Measurements from ENCODE around the gene SNPH.

Gene SNPH

DNA sequence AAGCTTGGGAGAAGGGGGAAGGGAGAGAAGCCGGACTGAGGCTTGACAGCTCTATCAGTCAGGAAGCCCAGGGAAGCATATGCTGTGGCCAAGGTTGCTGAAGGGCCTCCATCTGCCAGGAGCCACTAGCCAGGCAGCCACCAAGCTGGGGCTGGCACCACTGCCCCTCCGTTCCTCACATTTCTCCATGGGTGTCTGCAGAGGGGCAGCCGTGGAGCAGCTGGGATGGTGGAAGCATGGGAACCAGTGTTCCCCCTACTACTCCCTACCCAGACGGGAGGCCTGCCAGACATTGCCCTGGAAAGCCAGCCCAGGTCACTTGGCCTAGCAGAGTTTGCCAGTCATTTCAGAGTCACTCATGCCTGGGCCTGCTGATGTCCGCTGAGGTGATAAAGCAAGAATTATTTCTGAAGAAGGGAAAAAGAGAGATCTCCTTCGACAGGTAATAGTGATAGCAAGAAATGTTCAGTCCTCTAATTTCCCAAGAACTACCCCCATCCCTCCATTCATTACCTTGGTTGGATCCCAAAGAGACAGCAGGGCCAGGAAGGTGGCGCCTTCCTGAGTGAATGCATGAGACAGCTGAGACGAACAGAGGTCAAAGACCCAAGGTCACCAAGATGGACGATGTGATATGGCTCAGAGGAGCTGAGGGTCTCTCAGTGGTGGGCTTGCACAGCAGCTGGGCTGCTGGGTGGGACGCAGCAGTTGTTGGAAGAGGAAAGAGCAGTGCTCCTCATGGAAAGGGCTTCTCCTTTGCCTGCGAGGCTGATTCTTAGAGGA, 21.9 kb downstream of the SNPH start:
- no peak for DNase-seq (ENCODE audit: low spot score)

DNA sequence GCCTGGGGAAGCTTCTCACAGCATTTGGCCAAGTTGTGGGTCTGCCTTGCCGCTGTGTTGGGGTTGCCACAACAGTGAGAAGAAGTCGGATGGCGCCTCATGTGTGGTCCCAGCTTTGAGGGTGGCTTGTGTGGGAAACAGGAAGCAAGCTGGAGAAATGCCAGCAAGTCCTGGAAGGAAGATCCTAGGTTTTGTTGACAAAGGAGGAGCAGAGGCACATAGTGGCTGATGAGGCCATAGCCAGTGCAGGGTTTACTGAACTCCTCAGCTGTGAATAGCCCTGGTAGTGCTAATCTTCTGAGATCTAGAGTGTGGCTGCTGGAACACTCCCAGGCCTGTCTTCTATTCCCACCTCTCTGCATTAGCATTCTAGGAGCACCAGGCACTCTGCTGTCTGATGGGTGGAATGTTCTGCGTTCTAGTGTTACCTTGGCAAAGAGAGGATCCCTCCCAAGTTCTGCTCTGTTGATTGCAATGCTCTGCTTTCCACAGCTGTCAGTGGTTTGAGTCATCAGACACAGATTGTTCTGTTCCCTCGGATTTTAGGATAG, 25.2 kb downstream of the SNPH start:
- DNase-seq (ENCODE audit: low spot score): no peak

DNA sequence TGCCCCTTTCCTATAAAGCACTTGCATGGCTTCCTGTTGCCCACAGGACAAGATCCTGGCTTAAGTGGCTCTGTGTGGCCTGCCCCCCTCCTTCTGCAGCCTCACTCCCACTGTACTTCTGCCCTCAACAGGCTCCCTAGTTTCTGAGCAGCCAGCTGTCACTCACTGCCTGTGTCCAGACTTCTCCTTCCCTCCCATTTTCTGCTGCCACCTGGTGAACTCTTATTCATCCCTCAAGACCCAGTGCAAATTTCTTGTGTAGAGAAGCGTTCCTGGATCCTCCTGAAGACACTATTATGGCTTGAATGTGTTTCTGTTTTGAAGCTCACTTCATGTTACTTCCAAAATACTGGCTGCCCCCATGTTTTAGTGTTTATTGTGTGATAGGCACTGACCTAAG, 26.5 kb downstream of the SNPH start:
- no peak for DNase-seq (ENCODE audit: low spot score)

DNA sequence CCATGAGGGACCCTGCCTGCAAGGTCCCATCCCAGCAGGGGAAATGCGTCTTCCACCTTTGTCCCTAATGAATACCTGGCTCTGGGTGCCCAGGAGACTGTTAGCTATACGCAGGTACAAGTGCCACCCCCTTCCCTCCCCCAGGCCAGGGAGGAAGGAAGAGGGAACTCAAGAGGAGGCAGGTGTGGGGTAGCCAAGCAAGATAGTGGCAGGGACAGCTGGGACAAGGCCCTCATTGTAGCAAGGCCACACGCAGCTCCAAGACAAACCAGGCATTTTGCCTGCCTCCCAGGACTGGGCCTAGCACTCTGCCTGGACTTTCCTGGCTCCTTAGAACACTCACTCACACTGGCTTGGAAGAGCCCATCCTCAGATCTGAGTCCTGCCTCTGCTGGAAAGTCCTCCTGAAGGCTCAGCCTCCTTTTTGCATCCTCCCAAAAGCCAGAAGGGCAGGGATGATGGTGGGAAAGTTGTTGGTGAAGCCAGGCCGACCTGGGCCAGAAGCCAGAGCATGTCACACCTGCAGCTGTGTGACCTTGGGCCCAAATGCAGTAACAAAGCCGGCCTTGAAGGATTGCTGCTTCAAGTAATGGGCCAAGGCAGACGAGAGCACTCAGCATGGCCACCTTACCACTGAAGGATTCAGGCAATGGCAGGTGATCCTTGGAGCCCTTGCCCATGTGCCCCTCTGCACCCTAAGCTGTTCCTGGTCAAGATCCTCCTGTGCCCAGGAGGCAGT, 27.7 kb downstream of the SNPH start:
- DNase-seq (ENCODE audit: low spot score): no peak

DNA sequence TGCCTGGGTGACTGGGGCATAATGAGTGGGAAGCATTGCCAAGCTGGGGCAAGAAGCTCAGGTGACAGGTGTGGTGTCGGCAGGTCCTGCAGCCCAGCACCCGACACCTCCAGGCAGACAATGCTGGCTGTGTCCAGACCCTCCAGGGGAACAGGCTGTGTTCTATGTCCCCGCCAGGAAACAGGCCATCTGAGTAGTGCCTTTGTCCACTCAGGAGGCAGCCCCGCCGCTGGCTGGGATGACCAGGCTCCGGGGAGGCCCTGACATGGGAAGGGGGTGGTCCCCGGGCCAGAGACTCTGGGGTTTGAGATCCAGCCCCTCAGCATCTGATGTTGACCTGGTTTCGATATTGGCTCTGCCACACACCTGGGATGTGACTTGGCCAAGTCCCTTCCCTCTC, 28.4 kb downstream of the SNPH start:
- DNase-seq (ENCODE audit: low spot score): no peak

DNA sequence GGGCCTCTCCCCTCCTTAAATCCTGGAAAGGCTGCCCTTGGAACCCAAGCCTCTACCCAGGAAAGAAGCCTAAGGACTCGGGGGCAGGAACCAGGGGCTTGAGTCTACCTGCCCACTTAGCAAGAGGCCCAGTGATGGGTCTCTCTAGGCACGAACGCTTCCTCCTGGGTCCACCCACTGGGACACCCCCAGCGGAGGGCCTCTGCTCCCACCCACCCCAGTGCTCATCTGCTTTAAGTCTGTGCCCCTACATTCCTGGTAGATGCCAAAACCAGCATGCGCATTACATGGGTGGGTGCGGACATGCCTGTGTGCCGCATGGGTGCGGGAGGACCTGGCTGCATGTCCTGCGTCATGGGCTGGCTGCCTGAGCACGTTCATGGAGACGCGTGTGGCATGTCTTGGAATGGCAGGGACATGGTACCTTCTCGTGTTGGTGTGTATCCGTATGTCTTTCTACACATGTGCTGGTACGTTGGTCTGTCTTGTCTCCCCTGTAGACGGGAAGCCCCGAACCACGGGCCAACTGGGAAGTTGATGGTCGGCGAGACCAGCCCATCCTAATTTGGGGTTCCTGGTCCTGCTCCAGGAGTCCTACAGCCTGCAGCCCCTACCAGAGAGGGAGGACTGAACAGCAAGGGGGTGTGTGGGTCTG, 29.3 kb downstream of the SNPH start:
- DNase-seq (ENCODE audit: low spot score): no peak

DNA sequence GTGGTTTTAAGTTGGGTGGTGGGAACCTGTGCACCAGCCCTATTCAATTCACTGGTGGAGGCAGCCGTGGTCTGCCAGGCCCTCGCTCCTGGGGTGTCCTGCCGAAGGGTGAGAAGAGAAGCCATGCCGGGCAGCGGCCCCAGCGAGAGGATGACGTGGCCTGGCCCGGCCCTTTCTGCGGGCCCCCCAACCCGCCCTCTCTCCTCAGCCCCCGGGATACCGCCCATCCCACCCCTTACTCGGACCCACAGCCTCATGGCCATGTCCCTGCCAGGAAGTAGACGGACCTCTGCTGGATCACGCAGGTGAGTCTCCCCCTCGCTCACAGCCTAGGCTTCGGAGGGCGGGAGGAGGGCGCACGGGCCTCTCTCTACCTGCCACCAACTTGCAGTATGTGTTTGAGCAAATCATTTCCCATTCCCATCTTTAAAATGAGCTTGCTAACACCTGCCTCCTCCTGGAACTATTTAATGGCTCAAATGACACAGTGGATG, 30.1 kb downstream of the SNPH start:
- DNase-seq (ENCODE audit: low spot score): no peak

DNA sequence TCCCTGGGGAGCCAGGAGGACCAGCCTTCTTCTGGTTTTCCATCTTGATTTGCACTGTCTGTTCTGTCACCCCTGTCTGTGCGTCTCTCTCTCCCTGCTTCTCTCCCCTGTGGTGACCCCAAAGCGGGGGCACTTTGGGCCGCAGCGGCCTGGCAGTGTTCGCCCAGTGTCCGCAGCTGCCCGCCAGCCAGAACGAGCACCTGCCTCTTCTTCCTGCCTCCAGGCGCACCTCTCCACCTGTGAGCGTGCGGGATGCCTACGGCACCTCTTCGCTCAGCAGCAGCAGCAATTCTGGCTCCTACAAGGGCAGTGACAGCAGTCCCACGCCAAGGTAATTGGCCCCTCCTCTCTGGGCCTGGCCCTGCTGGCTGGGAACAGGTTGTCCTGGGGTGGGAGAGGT, 30.8 kb downstream of the SNPH start:
- DNase-seq (ENCODE audit: low spot score): no peak

DNA sequence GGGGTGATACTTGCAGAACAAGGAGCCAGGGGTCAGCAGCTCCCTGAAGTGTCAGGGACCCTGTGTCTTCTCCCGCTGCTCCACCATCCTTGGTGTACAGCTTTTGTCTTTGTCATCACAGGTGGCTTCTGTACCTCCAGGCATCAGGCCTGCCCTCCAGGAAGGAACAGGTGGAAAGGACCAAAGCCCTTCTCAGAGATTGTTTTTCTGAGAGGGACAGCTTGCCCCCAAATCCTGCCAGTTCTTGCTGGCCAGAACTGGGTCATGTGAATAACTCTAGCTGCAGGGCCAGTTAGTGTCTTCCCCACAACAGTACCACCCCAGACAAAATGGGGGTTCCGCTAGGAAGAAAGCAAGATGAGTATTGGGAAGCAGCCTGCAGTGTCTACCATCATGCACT, 31.4 kb downstream of the SNPH start:
- no peak for DNase-seq (ENCODE audit: low spot score)

DNA sequence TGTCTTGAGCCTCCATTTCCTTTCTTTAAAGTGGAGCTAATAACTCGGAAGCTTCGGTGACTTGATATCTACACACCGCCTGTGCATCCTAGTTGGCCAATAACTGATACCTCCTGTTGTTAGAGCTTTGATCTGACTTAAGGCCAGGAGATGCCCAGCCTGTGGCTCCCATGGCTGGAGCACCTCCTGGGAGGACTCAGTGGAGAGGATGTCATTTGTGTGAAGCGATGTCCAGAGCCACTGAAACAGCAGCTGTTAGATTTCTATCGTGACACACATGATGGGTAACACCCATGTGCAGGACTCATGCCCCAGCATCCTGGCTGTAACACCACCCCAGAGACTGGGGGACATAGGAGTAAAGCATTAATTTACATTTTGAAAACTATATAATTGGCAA, 32.1 kb downstream of the SNPH start:
- no peak for DNase-seq (ENCODE audit: low spot score)

DNA sequence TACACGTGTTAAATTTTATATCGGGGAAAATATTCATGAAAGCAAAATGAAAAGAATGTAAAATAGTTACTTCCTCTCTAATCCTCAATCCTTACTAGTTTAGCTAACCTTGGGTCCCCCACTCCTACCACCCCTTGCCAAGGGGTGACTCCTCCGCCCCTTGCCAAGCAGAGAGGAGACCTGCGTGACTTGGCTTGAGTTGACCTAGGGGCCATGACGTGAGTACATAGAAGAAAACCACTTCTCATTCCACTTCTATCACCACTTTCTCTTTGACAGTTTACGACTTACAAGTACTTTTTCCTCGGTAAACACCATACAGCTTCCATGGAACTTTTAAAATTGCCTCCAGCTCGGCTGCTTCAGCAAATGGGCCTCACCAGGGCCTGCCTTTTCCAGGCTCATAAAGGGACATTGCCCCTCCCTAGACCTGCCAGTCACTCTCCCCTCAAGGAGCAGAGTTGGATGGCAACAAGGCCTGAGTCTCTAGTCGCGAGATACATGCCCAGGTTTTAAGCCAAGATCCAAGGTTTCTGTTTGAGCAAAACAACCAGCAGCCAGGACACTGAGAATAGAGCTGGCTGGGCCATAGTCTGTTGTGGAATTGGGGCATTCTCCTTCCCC, 32.9 kb downstream of the SNPH start:
- DNase-seq (ENCODE audit: low spot score): no peak

DNA sequence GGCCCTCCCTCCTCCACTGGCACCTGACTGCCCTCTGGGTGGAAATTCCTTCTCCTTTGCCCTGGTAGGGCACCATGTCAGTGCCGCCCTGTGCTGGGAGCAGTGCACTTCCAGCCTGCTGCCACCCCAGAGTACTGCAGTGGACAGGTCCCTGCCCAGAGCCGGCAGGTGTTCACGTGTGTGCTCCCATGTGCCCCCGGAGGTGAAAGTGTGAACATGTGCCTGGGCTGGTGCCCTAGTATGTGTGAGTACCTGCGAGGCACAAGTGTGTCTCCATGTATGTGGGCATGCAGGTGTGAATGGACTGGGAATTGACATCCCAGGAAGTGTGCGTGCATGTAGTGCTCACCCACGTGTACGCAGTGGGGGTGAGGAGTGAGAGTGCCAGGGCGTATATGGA, 33.4 kb downstream of the SNPH start:
- no peak for DNase-seq (ENCODE audit: low spot score)

DNA sequence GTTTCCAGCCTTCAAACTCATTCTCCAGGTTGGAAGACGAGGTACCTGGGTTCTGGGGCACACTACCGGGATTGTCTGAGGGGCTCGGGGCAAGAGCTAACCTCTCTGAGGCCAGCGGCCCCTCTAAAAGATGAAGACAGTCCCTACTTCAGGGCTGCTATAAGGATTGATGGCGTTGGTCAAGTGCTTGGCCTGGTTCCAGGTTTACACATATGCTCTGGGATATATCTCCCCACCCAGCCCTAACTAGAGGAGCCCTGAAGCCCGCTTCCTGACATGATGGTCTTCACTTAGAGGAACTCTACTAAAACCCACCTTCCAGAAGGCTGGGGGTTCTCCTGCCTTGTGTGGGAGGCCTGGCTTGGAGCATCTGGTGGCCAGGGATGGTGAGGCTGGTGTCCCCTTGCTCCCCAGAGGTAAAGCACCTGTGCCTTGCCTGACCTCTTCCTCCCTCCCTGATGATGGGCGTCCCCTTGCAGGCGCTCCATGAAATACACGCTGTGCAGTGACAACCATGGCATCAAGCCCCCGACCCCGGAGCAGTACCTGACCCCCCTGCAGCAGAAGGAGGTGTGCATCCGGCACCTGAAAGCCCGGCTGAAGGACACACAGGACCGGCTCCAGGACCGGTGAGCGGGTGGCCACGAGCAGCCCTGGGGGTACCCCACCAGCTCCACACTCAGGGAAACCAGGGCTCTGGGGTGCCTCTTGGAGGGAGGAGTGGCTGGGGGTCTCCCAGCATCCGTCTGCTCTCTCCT, 34.2 kb downstream of the SNPH start:
- DNase-seq (ENCODE audit: low spot score): no peak

DNA sequence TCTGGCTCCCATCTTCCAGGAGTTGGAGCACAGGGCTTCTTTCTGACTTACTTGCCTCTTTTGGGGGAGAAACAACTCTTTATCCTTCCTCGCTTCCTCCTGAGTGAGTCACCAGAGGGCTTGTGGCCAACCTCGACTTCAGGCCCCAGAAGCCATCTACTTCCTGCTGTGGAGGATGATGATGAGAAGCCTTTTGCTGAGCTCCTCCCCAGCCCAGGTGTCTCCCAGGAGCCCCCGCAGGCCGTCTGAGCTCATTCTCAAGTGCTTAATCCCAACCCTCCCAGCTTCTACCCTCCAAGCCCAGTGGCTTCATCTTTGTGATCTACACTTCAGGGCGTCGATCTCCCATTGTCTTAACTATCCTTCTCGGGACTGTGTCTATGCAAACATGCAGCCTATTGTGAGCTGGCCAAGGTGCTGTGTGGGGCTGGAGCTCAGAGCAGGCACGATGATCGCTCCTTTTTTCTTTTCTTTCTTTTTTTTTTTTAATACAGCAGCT, 35.0 kb downstream of the SNPH start:
- DNase-seq (ENCODE audit: low spot score): no peak

DNA sequence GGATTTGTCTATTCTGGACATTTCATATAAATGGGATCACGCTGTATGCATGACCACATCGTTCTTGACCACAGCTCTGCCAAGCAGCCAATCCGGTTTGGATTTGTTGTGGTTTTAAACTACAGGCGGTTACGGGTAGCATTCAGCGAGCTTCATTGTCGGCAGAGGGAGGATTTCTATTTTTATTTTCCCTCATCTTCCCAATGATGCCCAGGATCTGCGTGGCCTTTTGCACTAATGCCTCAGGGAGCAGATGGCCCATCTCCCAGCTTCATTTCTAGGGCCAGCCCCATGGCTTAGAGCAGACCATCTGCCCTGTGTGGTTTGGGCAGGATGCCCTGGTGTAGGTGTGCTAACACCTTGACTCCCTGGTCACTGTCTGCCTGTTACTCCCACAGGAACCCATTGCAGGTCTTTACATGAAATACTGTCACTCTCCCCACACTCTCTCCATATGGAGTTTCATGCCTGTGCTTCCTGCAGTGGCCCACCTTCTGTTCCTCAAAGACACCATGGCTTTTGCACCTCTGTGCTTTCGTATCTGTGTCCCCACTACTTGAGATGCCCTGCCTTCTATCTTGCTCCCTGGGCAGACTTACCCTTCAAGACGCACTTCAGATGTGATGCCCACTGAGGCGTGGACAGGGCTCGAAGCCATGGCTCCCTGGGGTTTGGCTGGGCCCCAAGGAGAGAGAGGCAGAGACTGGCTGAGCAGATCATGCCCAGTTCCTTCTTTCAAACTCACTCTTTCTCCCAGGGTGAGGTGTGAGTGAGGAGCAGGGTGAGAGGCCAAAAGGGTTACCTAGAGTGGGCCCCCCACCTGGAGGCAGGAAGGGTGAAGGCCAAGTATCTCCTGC, 36.8 kb downstream of the SNPH start:
- no peak for DNase-seq (ENCODE audit: low spot score)

DNA sequence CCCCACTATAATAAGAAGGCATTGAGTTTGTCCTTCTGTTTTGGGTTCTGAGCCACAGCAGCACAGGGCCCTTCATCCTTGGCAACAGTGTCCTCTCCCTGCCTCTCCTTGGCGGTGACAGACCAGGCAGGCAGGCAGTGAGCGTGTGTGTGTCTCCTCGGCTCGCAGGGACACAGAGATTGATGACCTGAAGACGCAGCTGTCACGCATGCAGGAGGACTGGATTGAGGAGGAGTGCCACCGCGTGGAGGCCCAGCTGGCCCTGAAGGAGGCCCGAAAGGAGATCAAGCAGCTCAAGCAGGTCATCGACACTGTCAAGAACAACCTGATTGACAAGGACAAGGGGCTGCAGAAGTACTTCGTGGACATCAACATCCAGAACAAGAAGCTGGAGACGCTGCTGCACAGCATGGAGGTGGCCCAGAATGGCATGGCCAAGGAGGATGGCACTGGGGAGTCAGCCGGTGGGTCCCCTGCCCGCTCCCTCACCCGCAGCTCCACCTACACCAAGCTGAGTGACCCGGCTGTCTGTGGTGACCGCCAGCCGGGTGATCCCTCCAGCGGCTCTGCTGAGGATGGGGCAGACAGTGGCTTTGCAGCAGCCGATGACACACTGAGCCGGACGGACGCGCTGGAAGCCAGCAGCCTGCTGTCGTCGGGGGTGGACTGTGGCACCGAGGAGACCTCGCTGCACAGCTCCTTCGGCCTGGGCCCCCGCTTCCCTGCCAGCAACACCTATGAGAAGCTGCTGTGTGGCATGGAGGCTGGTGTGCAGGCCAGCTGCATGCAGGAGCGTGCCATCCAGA, 38.8 kb downstream of the SNPH start:
- no peak for DNase-seq (ENCODE audit: low spot score)

DNA sequence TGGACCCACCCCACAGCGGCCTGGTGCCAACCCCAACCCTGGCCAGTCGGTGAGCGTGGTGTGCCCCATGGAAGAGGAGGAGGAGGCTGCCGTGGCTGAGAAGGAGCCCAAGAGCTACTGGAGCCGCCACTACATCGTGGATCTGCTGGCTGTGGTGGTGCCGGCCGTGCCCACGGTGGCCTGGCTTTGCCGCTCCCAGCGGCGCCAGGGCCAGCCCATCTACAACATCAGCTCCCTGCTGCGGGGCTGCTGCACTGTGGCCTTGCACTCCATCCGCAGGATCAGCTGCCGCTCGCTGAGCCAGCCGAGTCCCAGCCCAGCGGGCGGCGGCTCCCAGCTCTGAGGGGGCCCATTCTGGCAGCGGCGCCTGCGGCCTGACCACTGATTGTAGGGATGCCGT, 39.6 kb downstream of the SNPH start:
- no peak for DNase-seq (ENCODE audit: low spot score)

DNA sequence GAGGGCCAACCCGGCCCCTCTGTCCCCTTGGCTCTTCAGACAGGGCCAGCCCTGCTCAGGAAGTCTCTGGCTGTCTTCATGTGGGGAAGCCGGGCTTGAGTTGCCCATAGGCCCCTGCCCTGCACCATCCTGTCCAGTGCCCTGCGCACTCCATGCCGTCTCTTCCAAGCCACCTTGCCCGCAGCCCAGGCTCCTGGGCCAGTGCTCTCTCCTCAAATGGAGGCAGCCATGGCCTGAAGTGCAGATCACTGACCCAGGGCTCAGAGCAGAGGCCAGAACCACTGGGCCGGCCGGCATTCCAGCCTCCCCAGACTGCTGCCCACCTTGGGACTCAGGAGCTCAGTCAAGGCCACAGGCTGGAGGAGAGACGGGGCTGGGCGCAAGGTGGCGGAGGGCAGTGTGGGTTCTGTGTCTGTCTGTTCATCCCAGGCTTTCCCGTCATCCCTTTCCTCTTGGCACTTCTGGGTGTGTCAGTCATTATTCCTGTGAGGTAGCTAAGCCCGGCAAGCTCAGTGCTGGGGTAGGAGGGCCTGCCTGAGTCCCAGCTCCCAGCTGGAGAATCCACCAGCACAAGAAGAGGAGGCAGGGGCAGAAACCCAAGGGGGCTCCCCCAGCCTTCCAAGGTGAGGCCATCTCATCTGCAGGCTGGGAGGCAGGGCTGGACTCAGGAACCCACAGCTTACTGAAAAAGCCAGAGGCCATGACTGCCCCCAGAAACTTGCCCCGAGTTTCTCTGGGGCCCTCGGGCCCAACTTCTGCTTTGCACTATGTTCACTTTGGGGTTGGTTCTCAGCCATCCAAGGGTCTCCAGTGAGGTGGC, 40.4 kb downstream of the SNPH start:
- DNase-seq (ENCODE audit: low spot score): no peak

DNA sequence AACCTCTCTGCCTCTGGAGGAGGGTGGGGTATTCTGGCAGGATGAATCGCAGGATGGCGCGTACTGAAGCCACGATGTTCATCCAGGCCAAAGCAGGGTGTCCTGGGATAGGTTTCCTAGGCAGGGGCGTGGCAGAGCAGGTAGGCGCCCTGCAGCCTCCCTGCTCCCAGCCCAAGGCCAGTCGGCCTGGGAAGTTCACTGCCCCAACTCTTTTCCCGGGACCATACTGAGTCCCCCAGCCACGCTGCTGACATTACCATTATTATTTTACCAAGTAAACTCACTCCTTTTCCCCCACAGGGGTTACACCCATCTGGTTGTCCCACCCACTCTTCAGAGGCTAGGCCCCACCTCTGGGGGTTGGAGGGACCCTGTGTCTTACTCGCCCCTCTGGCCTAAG, 41.1 kb downstream of the SNPH start:
- DNase-seq (ENCODE audit: low spot score): no peak
